Measurements from ENCODE around the gene C2CD4B. TPM values are rescaled to one million over a fixed set of nuclear protein-coding genes. Genes with fewer than 3 reads are reported as not detected.

Gene C2CD4B
- polyA plus RNA-seq, 1 donor (not counting 4 experiments of a cell fraction or from before 2014, with no cell fraction given) = not detected

DNA sequence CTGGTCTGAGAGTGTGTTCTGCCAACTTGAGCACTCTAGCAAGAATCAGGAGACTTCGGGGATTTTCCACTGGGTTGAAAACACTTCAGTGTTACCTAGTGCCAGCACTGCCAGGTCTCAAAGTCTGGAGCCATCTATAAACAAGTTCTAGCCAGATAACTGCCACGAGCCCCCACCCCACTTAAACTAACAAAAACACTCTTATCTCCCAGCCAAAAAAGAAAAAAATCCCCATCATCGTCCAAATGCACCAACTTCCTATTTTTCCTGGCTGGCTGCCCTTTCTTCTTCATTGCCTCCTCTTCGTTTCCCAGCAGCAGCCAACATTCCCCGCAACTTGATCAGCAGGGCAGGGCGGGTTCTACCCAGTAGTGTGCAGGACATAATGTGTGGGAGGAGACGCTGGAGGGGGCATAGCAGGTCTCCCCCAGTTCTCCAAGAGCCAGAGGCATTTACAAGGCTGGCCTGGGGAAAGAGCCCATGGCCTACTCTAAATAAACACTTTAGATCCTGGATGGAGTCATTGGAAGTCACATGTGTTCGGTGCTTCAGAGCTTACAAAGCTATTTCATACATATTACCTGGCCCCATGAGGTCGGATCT, 29.5 kb downstream of the C2CD4B start:
- no peak for DNase-seq (ENCODE audit: low read depth, low spot score)
- no peak overlapping the region for H3K27ac ChIP-seq (ENCODE audit: control insufficient read depth, insufficient read depth, low read length)
- no peak for FAIRE-seq

DNA sequence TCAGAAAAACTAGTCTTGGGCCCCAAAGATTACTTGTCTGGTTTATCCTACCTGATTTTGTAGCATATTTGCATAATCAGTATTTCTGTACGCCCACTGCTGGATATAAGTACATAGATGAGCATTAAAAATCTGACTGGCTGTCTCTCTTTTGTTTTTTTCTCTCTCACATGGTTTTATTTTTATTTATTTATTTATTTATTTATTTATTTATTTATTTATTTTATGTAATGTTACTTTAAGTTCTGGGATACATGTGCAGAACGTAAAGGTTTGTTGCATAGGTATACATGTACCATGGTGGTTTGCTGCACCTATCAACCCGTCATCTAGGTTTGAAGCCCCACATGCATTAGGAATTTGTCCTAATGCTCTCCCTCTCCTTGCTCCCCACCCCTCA, 31.9 kb downstream of the C2CD4B start:
- Histone ChIP-seq H3K4me3 (ENCODE audit: control insufficient read depth in 2 of 3, extremely low read depth in 1 of 3, insufficient read depth in 2 of 3, low read depth in 1 of 3, low read length in 3 of 3) (no peak overlapping the region), H3K27me3 (ENCODE audit: control insufficient read depth, extremely low read depth, insufficient read depth, low read length) (no peaks in the 10 kb centered on the region), H3K27ac (ENCODE audit: control insufficient read depth, insufficient read depth, low read length) (no peak overlapping the region), H3K79me2 (ENCODE audit: control insufficient read depth, insufficient read depth, low read length) (no peaks in the 10 kb centered on the region), H3K9me1 (ENCODE audit: control insufficient read depth, extremely low read depth, insufficient read depth, low read length) (no peaks in the 10 kb centered on the region), H3K9ac (ENCODE audit: control insufficient read depth, extremely low read depth, insufficient read depth, low read length) (no peak overlapping the region), H3K9me3 (ENCODE audit: control insufficient read depth, low read depth, low read length) (no peaks in the 10 kb centered on the region), H2AFZ (ENCODE audit: control insufficient read depth, low read length) (no peak overlapping the region), H3K36me3 (ENCODE audit: control insufficient read depth in 2 of 2, extremely low read depth in 1 of 2, insufficient read depth in 2 of 2, low read length in 2 of 2) (no peaks in the 10 kb centered on the region), H4K20me1 (ENCODE audit: control insufficient read depth, extremely low read depth, insufficient read depth, low read length) (no peaks in the 10 kb centered on the region), H3K4me2 (ENCODE audit: control insufficient read depth, extremely low read depth, insufficient read depth, low read depth, low read length) (no peak overlapping the region), H3K4me1 (ENCODE audit: control insufficient read depth, extremely low read depth, insufficient read depth, low read length) (peaks cover 11% of the 10 kb centered on the region)
- FAIRE-seq (no peak), DNase-seq (ENCODE audit: low read depth, low spot score) (no peak)
- no peak for TF ChIP-seq EZH2 (IDR thresholded peaks at IDR 0.05; ENCODE audit: low read length)
- TF ChIP-seq, protein P1, sequence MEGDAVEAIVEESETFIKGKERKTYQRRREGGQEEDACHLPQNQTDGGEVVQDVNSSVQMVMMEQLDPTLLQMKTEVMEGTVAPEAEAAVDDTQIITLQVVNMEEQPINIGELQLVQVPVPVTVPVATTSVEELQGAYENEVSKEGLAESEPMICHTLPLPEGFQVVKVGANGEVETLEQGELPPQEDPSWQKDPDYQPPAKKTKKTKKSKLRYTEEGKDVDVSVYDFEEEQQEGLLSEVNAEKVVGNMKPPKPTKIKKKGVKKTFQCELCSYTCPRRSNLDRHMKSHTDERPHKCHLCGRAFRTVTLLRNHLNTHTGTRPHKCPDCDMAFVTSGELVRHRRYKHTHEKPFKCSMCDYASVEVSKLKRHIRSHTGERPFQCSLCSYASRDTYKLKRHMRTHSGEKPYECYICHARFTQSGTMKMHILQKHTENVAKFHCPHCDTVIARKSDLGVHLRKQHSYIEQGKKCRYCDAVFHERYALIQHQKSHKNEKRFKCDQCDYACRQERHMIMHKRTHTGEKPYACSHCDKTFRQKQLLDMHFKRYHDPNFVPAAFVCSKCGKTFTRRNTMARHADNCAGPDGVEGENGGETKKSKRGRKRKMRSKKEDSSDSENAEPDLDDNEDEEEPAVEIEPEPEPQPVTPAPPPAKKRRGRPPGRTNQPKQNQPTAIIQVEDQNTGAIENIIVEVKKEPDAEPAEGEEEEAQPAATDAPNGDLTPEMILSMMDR (optimal IDR thresholded peaks at IDR 0.05 in 1 of 3, IDR thresholded peaks at IDR 0.05 in 1 of 3, conservative IDR thresholded peaks at IDR 0.05 in 1 of 3; ENCODE audit: extremely low read depth in 1 of 3, insufficient read depth in 2 of 3, low read length in 3 of 3) = no peak
- dilution Hi-C loops (cut with MboI; ENCODE audit: extremely low pct_ligation_motif_present, low sequenced_read_pairs) = no loop called here

More for the DNA sequence above, 29.5 kb downstream of the C2CD4B start:
- TF ChIP-seq, protein P1 (optimal IDR thresholded peaks at IDR 0.05 in 1 of 3, IDR thresholded peaks at IDR 0.05 in 1 of 3, conservative IDR thresholded peaks at IDR 0.05 in 1 of 3; ENCODE audit: extremely low read depth in 1 of 3, insufficient read depth in 2 of 3, low read length in 3 of 3) = no peak
- no peak for TF ChIP-seq EZH2 (IDR thresholded peaks at IDR 0.05; ENCODE audit: low read length)
- Histone ChIP-seq H3K79me2 (ENCODE audit: control insufficient read depth, insufficient read depth, low read length) (no peaks in the 10 kb centered on the region), H3K4me2 (ENCODE audit: control insufficient read depth, extremely low read depth, insufficient read depth, low read depth, low read length) (no peak overlapping the region), H4K20me1 (ENCODE audit: control insufficient read depth, extremely low read depth, insufficient read depth, low read length) (no peaks in the 10 kb centered on the region), H2AFZ (ENCODE audit: control insufficient read depth, low read length) (no peak overlapping the region), H3K9me1 (ENCODE audit: control insufficient read depth, extremely low read depth, insufficient read depth, low read length) (no peaks in the 10 kb centered on the region), H3K9ac (ENCODE audit: control insufficient read depth, extremely low read depth, insufficient read depth, low read length) (no peak overlapping the region), H3K4me3 (ENCODE audit: control insufficient read depth in 2 of 3, extremely low read depth in 1 of 3, insufficient read depth in 2 of 3, low read depth in 1 of 3, low read length in 3 of 3) (no peak overlapping the region), H3K27me3 (ENCODE audit: control insufficient read depth, extremely low read depth, insufficient read depth, low read length) (no peaks in the 10 kb centered on the region), H3K36me3 (ENCODE audit: control insufficient read depth in 2 of 2, extremely low read depth in 1 of 2, insufficient read depth in 2 of 2, low read length in 2 of 2) (no peaks in the 10 kb centered on the region), H3K9me3 (ENCODE audit: control insufficient read depth, low read depth, low read length) (no peaks in the 10 kb centered on the region), H3K4me1 (ENCODE audit: control insufficient read depth, extremely low read depth, insufficient read depth, low read length) (peaks cover 13% of the 10 kb centered on the region)
- dilution Hi-C loops (cut with MboI; ENCODE audit: extremely low pct_ligation_motif_present, low sequenced_read_pairs) = no loop called here
